Fibroblast of pulmonary artery (primary cell): ENCODE results near the gene KIAA2012.
A peak's percentile ranks its signal among the peaks of the same experiment; 100 is the strongest.

ENCODE experiments used
- DNase-seq: peaks from one replicate; pipeline ENCODE4 v3.0.0-alpha.2; 2010; ENCODE audit warnings: low read depth
- H3K4me3 ChIP-seq: replicated peaks from 2 replicates; pipeline ENCODE4 v1.5.1; 2011; ENCODE audit warnings: low read depth, mild to moderate bottlenecking, control low read depth, low read length, moderate library complexity
- TF ChIP-seq, protein P1 (sequence below): IDR thresholded peaks from 2 replicates; pipeline ENCODE4 v1.5.1; 2011; ENCODE audit warnings: mild to moderate bottlenecking, control low read depth, low read length, inconsistent platforms; ENCODE audit errors: missing control alignments

KIAA2012 gene

DNA sequence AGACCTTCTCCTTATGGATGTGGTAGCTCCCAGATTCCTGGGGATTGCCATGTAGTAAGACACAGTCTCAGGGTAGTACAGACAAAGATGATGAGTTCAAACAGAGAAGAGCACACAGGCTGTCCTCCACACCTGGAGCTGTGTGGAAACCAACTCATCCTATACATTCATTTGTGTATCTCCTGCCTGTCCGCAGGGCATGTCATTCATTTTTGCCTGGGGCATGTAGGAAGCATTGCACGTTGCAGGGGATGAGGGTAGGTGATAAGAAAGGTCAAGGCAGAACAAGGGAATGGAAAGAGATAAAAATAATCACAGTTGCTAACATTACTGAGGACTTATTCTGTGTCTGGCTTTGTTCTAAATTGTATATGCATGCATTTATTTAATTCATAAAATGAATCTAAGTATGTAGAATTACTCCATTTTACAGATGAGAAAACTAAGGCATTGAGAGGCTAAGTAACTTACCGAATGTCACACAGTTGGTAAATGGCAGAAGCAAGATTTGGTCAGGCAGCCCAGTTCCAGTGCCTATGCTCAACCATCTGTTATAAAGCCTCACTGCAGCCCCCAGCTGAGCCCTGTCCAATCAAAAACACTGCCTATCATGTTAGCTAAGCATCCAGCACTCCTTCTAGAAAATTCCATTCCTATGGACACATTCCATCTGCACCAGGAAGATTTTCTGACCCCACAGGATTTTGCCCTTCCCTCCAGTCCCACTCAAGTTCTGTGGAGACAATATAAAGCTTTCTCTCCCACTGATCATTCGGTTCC is 84.3 kb downstream of the KIAA2012 start:
- TF ChIP-seq, protein P1, sequence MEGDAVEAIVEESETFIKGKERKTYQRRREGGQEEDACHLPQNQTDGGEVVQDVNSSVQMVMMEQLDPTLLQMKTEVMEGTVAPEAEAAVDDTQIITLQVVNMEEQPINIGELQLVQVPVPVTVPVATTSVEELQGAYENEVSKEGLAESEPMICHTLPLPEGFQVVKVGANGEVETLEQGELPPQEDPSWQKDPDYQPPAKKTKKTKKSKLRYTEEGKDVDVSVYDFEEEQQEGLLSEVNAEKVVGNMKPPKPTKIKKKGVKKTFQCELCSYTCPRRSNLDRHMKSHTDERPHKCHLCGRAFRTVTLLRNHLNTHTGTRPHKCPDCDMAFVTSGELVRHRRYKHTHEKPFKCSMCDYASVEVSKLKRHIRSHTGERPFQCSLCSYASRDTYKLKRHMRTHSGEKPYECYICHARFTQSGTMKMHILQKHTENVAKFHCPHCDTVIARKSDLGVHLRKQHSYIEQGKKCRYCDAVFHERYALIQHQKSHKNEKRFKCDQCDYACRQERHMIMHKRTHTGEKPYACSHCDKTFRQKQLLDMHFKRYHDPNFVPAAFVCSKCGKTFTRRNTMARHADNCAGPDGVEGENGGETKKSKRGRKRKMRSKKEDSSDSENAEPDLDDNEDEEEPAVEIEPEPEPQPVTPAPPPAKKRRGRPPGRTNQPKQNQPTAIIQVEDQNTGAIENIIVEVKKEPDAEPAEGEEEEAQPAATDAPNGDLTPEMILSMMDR, result no peak
- no peak for DNase-seq
- H3K4me3 ChIP-seq, result no peak overlapping the region

DNA sequence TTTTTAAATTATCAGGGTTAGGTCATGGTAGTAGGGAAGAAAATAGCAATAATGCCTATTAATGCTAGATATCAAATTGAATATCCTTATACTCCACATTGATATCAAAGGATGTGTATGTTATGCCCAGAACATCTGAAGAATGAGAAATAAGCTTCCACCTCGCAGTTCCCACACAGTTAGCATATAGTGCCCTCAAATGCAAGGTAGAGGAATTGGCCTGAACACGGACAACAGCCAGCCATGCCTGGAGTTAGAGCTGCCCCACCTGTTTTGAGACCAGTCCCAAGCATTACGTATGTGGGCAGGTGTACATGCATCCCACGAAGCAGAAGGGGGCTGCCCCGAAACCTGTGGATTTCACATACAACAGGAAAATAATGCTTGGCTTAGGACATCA is 85.7 kb downstream of the KIAA2012 start:
- H3K4me3 ChIP-seq, result no peak overlapping the region
- peak; percentile 46 for DNase-seq
- TF ChIP-seq, protein P1, result peak; percentile 37

DNA sequence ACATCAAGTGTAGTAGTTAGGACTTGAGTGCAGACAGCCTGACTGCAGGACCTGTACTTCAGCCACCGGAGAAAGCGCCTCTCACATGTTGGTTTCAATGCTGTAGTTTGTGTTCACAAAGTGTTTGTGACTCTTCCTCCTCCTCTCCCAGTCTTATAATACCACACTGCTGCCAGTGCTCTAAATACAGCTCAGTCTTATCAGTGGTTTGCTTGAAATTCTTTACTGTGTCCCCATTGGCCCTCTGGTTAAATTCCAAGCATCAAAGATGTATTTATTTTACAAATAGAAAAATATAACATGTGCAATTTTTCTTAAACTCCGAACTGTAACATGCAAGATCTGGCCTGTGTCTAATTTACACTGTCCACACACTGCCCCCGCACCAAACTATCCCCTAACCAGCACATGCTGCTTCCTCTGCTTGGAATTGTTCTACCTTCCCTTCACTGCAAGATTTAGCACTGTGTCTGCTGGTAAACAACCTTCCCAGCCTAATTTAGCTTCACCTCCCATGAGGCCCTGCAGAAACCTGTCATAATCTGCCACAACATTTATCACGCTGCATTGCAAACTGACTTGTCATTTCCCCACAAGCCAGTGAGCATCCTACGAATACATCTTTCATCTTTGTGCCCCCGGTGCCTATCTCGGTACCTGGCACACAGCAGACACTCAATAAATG is 88.2 kb downstream of the KIAA2012 start:
- TF ChIP-seq, protein P1, result no peak
- H3K4me3 ChIP-seq, result no peak overlapping the region
- DNase-seq, result no peak

DNA sequence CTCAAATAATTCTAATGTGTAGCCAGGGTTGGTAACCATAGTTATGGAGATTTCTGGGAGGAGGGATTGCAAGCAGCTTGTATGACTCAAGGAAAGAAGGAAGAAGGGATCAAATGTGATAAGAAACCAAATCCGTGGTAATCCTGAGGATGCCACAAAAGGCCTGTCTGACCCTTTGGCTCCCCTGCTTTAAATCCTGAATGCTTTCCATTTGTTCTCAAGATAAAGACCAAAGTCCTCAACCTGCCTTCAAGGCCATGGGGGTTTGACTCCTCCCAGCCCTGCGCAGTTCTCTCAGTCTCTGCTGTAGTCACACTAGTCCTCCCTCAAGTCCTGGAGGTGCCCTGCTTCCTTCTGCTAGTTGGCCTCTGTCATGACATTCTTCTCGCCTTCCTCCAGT is 91.4 kb downstream of the KIAA2012 start:
- TF ChIP-seq, protein P1, result no peak
- no peak for DNase-seq

DNA sequence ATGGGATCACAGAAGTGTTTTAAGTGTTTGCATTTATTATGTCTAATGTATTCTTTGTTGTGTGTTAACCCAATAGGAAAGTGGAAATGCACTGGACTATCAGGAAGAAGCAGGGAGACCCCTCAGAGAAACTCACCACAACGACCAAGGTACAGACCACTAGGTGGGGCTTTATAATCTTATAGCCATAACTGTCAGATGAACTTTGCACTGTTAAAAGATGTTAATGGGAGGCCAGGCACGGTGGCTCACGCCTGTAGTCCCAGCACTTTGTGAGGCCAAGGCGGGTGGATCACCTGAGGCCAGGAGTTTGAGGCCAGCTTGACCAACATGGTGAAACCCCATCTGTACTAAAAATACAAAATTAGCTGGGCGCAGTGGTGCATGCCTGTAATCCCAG is 92.2 kb downstream of the KIAA2012 start:
- TF ChIP-seq, protein P1, result no peak

More for the DNA sequence above, 91.4 kb downstream of the KIAA2012 start:
- H3K4me3 ChIP-seq, result no peak overlapping the region

DNA sequence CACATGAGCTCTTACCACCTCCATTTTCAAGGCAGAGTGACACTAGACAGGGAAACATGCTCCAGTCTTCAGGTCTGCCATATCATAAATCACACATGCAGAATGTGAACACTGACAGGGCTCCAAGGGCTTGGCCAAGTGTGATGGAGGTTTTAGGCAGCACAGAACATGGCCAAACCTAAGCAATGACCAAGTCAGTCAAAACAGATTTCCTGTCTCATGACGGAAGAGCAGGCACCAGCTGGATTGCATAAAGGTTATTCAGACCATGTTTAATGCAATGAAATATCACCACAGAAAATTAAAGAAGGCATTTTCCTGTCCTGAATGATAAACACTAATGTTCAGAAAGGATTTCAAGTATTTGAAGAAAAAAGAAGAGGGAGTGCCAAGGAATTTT is 92.9 kb downstream of the KIAA2012 start:
- no peak for DNase-seq
- no peak overlapping the region for H3K4me3 ChIP-seq
- TF ChIP-seq, protein P1, result no peak

More for the DNA sequence above, 92.2 kb downstream of the KIAA2012 start:
- DNase-seq, result no peak
- H3K4me3 ChIP-seq, result no peak overlapping the region
